Stimulated activated CD8-positive, alpha-beta memory T cell treated with anti-CD3 and anti-CD28 coated beads, Interleukin-12 subunit alpha, Interleukin-12 subunit beta, amount 100 ng/mL, for 24 hours (primary cell): ENCODE data around the gene TMCC3.
"Not testable (repeated sequence)": the region's sequence is repeated elsewhere in the genome, so short reads cannot be mapped to it uniquely, and the experiment has no call there.

Source experiments
- DNase-seq: peaks from one replicate; pipeline ENCODE4 v3.0.0-alpha.2; 2020; ENCODE audit errors: extremely low read depth

The TMCC3 gene

GRCh38 chr12:94571556-94571955, 78.8 kb downstream of the TMCC3 start:
- no peak for DNase-seq

- no peak for DNase-seq
Measured at GRCh38 chr12:94570161-94570560, 80.2 kb downstream of the TMCC3 start.

- no peak for DNase-seq
Measured at GRCh38 chr12:94567761-94568160, 82.6 kb downstream of the TMCC3 start.

GRCh38 chr12:94566345-94566744, 84.0 kb downstream of the TMCC3 start:
- no peak for DNase-seq

GRCh38 chr12:94565683-94566082, 84.7 kb downstream of the TMCC3 start:
- DNase-seq = no peak

- DNase-seq = no peak
Measured at GRCh38 chr12:94563286-94563685, 87.1 kb downstream of the TMCC3 start.

GRCh38 chr12:94561943-94562411, 88.4 kb downstream of the TMCC3 start:
- no peak for DNase-seq

DNA sequence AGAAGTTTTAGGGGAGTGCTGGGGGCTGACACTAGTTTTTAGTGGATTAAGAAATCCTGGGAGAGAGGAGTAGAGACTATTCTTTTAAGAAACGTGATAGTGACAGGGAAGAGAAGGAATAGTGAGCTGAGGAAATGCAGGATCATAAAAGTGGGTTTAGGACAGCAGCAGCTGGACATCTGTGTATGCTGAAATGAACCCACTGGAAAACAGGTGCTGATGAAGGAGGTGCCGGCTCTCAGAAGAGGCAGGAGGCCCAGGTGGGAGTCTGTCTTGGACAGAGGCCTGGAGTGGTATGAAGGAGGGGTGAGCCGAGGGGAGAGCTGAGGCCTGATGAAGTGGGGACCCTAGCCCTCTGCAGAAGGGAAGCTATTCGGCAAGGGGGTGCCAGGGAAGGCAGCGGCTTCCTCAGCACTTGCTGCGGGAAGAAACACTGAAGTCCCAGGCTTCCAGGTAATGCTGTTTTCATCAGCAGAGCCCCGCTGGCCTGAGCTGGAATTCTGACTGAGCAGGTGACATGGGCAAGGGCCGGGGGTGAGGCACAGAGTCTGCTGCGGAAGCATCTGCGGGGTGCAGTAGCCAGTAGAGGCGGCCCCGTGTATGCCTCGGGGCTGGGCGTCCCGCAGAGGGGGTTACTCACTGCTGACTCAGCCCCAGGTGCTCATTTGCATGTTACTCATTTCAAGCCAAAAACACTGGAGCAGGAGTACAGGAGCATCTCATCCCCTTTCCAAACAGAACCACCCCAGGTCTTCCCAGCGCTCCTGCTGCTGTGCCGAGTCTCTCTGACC, 89.7 kb downstream of the TMCC3 start:
- DNase-seq = no peak

DNA sequence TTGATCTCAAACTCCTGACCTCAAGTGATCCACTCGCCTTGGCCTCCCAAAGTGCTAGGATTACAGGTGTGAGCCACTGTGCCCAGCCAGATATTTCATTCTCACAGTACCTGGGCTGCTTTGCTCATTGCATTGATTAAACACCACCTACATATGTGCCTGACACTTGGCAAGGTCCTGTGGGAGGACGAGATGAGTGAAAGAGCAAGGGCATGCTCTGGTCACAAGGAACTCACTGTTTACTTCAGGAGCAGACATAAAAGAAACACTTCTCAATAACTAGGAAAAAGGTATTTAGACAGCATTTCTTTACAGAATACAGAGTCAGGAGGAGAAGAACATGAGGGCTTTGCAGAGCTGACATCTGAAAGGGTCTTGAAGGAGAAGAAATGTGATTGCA, 91.7 kb downstream of the TMCC3 start:
- no peak for DNase-seq

GRCh38 chr12:94557746-94558295, 92.5 kb downstream of the TMCC3 start:
- no peak for DNase-seq

DNA sequence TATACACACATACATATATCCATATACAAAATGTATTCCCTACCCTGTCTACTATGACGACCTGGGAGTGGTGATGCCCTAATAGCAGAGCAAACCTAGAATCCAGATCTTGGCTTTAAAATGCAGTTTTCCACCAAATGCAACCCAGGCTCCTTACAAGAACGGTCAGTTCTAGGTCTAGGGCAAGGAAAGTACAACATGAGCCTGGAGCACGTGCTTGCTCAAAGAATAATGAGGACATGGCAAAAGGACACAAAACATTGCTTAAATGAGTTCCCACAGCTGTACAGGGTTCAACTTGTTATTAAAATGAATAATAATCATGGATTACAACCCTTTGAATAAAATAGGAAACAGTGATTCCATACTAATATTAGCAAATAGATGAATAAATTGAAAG, 94.7 kb downstream of the TMCC3 start:
- DNase-seq = no peak

- no peak for DNase-seq
Measured at GRCh38 chr12:94553875-94554274, 96.5 kb downstream of the TMCC3 start.

DNA sequence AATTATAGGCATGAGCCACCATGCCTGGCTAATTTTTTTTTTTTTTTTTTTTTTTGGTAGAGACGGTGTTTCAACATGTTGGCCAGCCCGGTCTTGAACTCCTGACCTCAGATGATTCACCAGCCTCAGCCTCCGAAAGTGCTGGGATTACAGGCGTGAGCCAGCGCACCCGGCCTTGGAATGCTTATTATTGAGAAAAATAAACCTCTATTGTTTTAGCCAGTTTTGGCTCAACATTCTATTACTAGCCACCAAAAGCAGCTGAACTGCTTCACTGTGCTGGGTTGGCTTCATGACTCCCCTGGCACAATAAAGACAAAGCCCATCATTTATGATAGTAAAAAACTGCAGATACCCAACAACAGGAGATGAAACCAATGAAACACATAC, 97.2 kb downstream of the TMCC3 start:
- DNase-seq = no peak

GRCh38 chr12:94551810-94552209, 98.5 kb downstream of the TMCC3 start:
- no peak for DNase-seq

GRCh38 chr12:94550964-94551363, 99.4 kb downstream of the TMCC3 start:
- no peak for DNase-seq

GRCh38 chr12:94548833-94549232, 101.5 kb downstream of the TMCC3 start:
- not testable (repeated sequence) for DNase-seq

DNA sequence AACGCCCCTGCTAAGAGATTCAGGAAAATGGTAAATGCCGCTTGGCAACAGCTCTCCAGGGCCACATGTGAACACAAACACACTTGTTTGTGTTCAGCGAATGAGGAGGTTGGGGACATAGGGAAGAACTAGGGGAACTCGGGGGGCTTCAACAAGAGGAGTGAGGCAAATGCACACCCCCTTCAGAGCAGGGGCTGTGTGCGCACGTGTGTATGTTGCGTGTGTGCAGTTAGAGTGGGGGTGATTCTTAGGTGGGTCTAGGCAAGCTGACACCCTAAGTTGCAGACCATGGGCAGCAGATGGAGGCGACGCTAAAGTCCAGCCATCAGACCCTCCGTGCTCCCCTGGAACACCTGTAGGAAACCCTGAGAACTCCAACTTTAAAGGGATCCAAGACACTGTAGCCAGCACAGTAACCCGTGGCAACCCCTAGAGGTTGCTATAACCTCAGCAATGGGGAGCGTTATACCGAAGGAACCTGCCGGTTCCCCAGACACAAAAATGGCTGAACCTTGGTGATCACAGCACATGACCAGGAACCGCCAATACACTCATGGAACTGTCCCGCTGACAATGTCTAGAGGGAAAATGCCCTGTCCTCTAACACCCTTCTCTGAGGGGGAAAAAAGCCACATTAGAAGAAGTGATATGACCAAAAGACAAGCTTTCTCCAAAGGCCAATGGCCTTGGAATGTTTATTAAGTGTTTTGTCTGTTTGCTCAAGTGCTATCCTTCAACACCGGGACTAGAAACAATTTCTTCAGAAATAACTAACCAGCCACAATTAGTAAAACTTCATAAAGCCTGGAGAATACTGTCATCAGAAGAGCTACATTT, 104.2 kb downstream of the TMCC3 start:
- no peak for DNase-seq

- no peak for DNase-seq
Measured at GRCh38 chr12:94544355-94544754, 106.0 kb downstream of the TMCC3 start.

DNA sequence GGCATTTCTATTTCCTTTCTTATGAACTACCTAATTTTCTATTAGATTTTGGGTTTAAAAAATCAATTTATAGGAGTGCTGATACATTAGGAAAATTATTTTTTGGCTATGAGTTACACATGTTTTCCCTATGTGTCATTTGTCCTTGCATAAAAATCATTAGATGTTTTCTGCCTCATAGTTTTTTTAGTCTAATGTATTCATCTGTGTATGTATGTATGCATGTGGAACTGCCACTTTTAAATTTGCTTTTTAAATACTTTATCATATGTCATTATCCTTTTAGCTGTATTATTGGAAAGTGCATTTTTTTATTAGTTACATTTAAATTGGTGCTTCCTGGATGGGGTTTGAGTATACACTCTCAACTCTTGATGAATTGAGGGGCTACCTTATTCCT, 112.0 kb downstream of the TMCC3 start:
- DNase-seq = no peak

DNA sequence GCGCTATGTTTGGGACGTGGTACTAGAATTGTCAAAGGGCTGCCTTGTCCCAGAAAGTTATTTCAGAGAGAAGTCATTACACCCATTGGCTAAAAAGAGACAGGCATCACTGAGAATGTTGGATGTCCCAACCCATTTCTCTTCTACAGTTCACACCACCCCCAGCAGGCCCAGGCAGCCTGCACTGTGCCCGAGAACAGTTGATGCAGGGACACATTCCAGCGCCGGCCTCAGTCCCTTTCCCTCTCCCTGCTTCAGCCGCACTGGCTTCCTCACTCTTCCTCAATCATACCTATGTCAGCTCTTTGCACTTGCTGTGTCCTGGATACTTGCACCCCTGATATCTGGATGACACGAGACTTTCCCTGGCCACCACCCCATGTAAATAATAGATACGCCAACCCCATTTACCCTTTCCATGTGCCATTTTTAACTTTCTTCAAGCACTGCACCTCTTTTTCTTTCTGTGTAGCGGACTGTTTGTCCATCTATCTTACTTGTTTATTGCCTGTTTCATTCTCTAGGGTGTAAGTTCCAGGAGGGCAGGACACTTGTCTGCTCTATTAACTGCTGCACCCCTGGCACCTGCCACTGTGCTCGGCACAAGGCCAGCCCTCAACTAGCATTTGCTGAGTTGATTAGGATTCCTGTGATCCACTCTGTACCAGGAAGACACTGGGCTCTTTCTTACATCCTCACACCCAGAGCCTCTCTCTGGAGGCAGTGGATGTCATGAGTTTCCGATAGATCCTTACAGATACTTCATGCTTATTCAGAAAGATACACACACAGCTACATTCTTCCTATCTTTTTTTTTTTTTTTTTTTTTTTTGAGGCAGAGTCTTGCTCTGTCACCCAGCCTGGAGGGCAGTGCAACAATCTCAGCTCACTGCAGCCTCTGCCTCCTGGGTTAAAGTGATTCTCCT, 114.1 kb downstream of the TMCC3 start:
- no peak for DNase-seq

DNA sequence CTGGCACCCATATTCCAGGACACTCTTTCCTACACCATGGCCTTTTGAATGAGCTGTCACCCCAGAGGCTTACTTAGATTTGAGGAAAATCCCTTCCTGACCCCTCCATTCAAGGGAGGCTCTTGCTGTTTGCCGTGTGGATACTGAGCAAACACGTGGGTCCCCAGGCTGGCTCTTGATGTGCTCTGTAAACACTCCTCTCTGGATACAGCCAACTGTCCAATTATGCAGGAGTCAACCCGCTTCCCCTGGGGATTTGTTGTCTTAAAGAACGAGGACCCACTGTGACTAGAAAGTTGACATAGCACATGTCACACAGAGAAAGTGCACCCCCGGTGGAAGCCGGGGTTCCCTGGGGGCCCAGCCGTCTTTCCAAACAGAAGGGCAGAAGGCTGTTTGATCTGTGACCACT, 114.8 kb downstream of the TMCC3 start:
- no peak for DNase-seq
